OCI-LY1 (cell line): Measurements from ENCODE around the gene CTNNA3.

Source experiments
- H2AFZ ChIP-seq: fragments of 200-600 bp; sonication (generic), shearing (Covaris generic); 2 replicates; pipeline ENCODE4 v1.6.0; 2014; ENCODE audit warnings: antibody characterized with exemption, mild to moderate bottlenecking, low read length
- H3F3A ChIP-seq: fragments of 200-600 bp; sonication (generic), shearing (Covaris generic); 2 replicates; pipeline ENCODE4 v1.6.0; 2014; ENCODE audit warnings: mild to moderate bottlenecking, antibody characterized with exemption, low read length, moderate library complexity; ENCODE audit not compliant: insufficient read depth
- H3K27ac ChIP-seq: fragments of 200-600 bp; sonication (generic); 2 replicates; pipeline ENCODE4 v1.5.1; 2014; ENCODE audit warnings: low read length, mixed run types, mild to moderate bottlenecking, low read depth; ENCODE audit not compliant: poor library complexity, severe bottlenecking
- H3K27me3 ChIP-seq: fragments of 200-600 bp; sonication (generic); 2 replicates; pipeline ENCODE4 v1.6.0; 2014; ENCODE audit warnings: antibody characterized with exemption, mild to moderate bottlenecking, low read length, moderate library complexity; ENCODE audit not compliant: insufficient read depth
- H3K36me3 ChIP-seq: fragments of 200-600 bp; sonication (generic); 2 replicates; pipeline ENCODE4 v1.6.1; 2014; ENCODE audit warnings: mild to moderate bottlenecking, antibody characterized with exemption, low read length, moderate library complexity, mixed read lengths; ENCODE audit not compliant: insufficient read depth
- H3K4me1 ChIP-seq: fragments of 200-600 bp; sonication (generic); 2 replicates; pipeline ENCODE4 v1.5.1; 2014; ENCODE audit warnings: mild to moderate bottlenecking, low read length, moderate library complexity; ENCODE audit not compliant: insufficient read depth, severe bottlenecking
- H3K4me2 ChIP-seq: fragments of 200-600 bp; sonication (generic), shearing (Covaris generic); 2 replicates; pipeline ENCODE4 v1.6.1; 2014; ENCODE audit warnings: low read length
- H3K4me3 ChIP-seq: fragments of 200-600 bp; sonication (generic); 2 replicates; pipeline ENCODE4 v1.5.1; 2014; ENCODE audit warnings: low read length, low read depth, mild to moderate bottlenecking, mixed read lengths; ENCODE audit not compliant: poor library complexity, severe bottlenecking
- H3K79me2 ChIP-seq: fragments of 200-600 bp; shearing (Covaris generic); 2 replicates; pipeline ENCODE4 v1.6.1; 2016; ENCODE audit warnings: mixed run types, low read length, mixed read lengths; ENCODE audit not compliant: insufficient read depth
- H3K9ac ChIP-seq: fragments of 200-600 bp; sonication (generic), shearing (Covaris generic); 2 replicates; pipeline ENCODE4 v1.6.1; 2014; ENCODE audit warnings: mild to moderate bottlenecking, low read length, mixed read lengths
- H3K9me2 ChIP-seq: fragments of 200-600 bp; sonication (generic), shearing (Covaris generic); 2 replicates; pipeline ENCODE4 v1.6.1; 2014; ENCODE audit warnings: low read depth, mild to moderate bottlenecking, low read length, mixed read lengths
- H3K9me3 ChIP-seq: fragments of 200-600 bp; shearing (Covaris generic); 2 replicates; pipeline ENCODE4 v1.6.1; 2014; ENCODE audit warnings: low read length, mixed read lengths
- H4K20me1 ChIP-seq: fragments of 200-600 bp; sonication (generic), shearing (Covaris generic); 2 replicates; pipeline ENCODE4 v1.6.0; 2016; ENCODE audit warnings: mild to moderate bottlenecking, low read length; ENCODE audit not compliant: insufficient read depth
- CTCF ChIP-seq: fragments of 200-600 bp; sonication (generic), shearing (Covaris generic); IDR thresholded peaks from 2 replicates; pipeline ENCODE4 v1.5.1; 2017; ENCODE audit warnings: mild to moderate bottlenecking, antibody characterized with exemption, low read length, moderate library complexity, mixed read lengths
- EZH2 ChIP-seq: fragments of 200-600 bp; sonication (generic), shearing (Covaris generic); IDR thresholded peaks from 2 replicates; pipeline ENCODE4 v1.8.0; 2017; ENCODE audit warnings: borderline replicate concordance, mixed run types, mild to moderate bottlenecking, antibody characterized with exemption, low read length, moderate library complexity, mixed read lengths

Gene CTNNA3

DNA sequence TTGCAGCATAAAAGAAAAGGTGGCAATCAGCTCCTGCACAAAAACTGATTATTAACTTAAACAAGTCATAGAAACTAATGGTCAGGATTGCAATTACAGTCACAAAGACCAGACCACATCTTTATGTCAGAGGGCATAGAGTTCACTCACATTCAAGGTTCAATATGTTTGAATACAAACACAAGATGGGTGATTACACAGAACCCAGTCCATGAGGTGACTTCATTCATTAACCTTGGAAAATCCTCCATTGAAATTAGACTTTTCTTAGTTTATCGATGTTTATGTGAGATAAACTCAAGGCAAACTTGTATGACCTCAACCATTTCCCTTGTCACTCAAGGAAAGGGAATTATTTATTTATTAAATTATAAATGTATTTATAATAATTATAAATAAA lies 1158.8 kb downstream of the CTNNA3 start:
- Histone ChIP-seq H3K4me2 (no peak overlapping the region), H3K9me2 (no peaks in the 10 kb centered on the region), H3K9ac (no peak overlapping the region), H3K27me3 (no peaks in the 10 kb centered on the region), H4K20me1 (no peaks in the 10 kb centered on the region), H3F3A (no peaks in the 10 kb centered on the region), H2AFZ (no peak overlapping the region), H3K36me3 (no peaks in the 10 kb centered on the region), H3K9me3 (no peaks in the 10 kb centered on the region), H3K4me1 (no peaks in the 10 kb centered on the region), H3K27ac (no peak overlapping the region), H3K79me2 (no peaks in the 10 kb centered on the region), H3K4me3 (no peak overlapping the region)
- TF ChIP-seq EZH2: no peak

DNA sequence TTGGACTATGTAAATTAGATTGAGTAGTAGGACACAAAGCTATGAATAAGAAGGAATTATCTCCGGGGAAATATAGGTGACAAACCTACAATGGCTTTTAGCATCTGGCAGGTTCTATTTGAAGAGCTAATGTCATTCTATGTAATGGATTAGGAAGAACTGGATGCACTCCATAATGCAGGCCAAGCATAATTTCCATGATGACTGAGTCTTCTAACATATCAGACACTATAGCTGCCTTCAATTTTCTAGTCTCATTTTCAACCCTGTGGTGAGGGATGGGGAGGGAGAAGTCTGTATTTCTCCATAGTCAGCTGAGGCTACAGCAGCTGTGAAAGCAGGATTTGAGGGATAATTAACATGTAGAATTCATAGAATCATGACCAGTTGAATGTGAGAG lies 1160.6 kb downstream of the CTNNA3 start:
- Histone ChIP-seq H3K4me3 (no peak overlapping the region), H3K4me2 (no peak overlapping the region), H2AFZ (no peak overlapping the region), H3K4me1 (no peaks in the 10 kb centered on the region), H3F3A (no peaks in the 10 kb centered on the region), H3K79me2 (no peaks in the 10 kb centered on the region), H3K27ac (no peak overlapping the region), H3K9me2 (no peaks in the 10 kb centered on the region), H3K27me3 (no peaks in the 10 kb centered on the region), H3K9me3 (no peaks in the 10 kb centered on the region), H3K36me3 (no peaks in the 10 kb centered on the region), H4K20me1 (no peaks in the 10 kb centered on the region), H3K9ac (no peak overlapping the region)
- TF ChIP-seq CTCF (no peak), EZH2 (no peak)

GRCh38 chr10:66534866-66535265 lies 1161.1 kb downstream of the CTNNA3 start:
- Histone ChIP-seq H3K27ac (no peak overlapping the region), H3K4me1 (no peaks in the 10 kb centered on the region), H3K4me2 (no peak overlapping the region), H3K9me3 (no peaks in the 10 kb centered on the region), H3K9me2 (no peaks in the 10 kb centered on the region), H3K36me3 (no peaks in the 10 kb centered on the region), H3K4me3 (no peak overlapping the region), H3K27me3 (no peaks in the 10 kb centered on the region), H3K79me2 (no peaks in the 10 kb centered on the region), H3F3A (no peaks in the 10 kb centered on the region), H4K20me1 (no peaks in the 10 kb centered on the region), H2AFZ (no peak overlapping the region), H3K9ac (no peak overlapping the region)
- TF ChIP-seq EZH2 (no peak), CTCF (no peak)

- Histone ChIP-seq H3K27me3 (no peaks in the 10 kb centered on the region), H3K27ac (no peak overlapping the region), H4K20me1 (no peaks in the 10 kb centered on the region), H3K9me3 (no peaks in the 10 kb centered on the region), H3K4me3 (no peak overlapping the region), H3K4me2 (no peak overlapping the region), H3K4me1 (no peaks in the 10 kb centered on the region), H3K36me3 (no peaks in the 10 kb centered on the region), H3K9ac (no peak overlapping the region), H3K9me2 (no peaks in the 10 kb centered on the region), H3F3A (no peaks in the 10 kb centered on the region), H3K79me2 (no peaks in the 10 kb centered on the region), H2AFZ (no peak overlapping the region)
- TF ChIP-seq EZH2 (no peak), CTCF (no peak)
Measured at GRCh38 chr10:66521506-66521905, 1174.5 kb downstream of the CTNNA3 start.
